GM12878 (cell line): ENCODE results near the gene EFNA1. TPM values are rescaled to one million over a fixed set of nuclear protein-coding genes. Genes with fewer than 3 reads are reported as not detected.
A peak's percentile ranks its signal among the peaks of the same experiment; 100 is the strongest.

ENCODE experiments used
- ATAC-seq: fragments of 200-7000 bp; cut with Tn5 transposase; 3 replicates; pipeline ENCODE4 v1.9.1; 2020; ENCODE audit warnings: mild to moderate bottlenecking, moderate library complexity
- BruUV-seq: library from RNA; stranded (reverse); fragments of 400-500 nt; replicated peaks from 2 replicates; lab custom pipeline; 2021; lab: Mats Ljungman, UMichigan
- CTCF ChIA-PET: fragments of 300-600 bp; sonication (Branson Sonifier 250); formaldehyde crosslinking; extraction: SDS; loops from one replicate; lab custom pipeline; 2021; ENCODE audit warnings: inconsistent platforms; lab: Yijun Ruan, JAX
- POLR2A ChIA-PET: fragments of 350-600 bp; formaldehyde crosslinking; extraction: SDS; loops from one replicate; lab custom pipeline; 2021; ENCODE audit warnings: inconsistent platforms; lab: Charles Lee
- RAD21 ChIA-PET: fragments of 300-600 bp; sonication (Branson Sonifier 250); formaldehyde crosslinking; loops from one replicate; lab custom pipeline; 2023; ENCODE audit warnings: antibody characterized with exemption; ENCODE audit not compliant: unreplicated experiment; lab: Charles Lee
- SMC1A ChIA-PET: fragments of 300-600 bp; sonication (Branson Sonifier 250); formaldehyde crosslinking; loops from one replicate; lab custom pipeline; 2023; ENCODE audit not compliant: unreplicated experiment, uncharacterized antibody; lab: Charles Lee
- DNase-seq: peaks from one replicate; pipeline ENCODE4 v3.0.0-alpha.2; 2011; ENCODE audit warnings: low read depth, low spot score
- FAIRE-seq: peaks from 3 replicates; lab custom pipeline; 2011; peaks lifted over from hg19 to GRCh38; lab: Jason Lieb, UNC
- H2AFZ ChIP-seq: 2 replicates; pipeline ENCODE4 v1.6.0; 2011; ENCODE audit warnings: low read depth, low read length, control low read depth; ENCODE audit not compliant: control insufficient read depth
- H3K27ac ChIP-seq: 2 replicates; pipeline ENCODE4 v1.5.1; 2011; ENCODE audit warnings: control low read depth; ENCODE audit not compliant: control insufficient read depth, insufficient read depth
- H3K27me3 ChIP-seq, 2 experiments: replicated peaks in 1 of 2; 2 replicates each; pipeline versions ENCODE4 v1.6.0 to v1.6.1; 2011; ENCODE audit warnings: low read length in 1 of 2; ENCODE audit not compliant: control insufficient read depth in 2 of 2, insufficient read depth in 2 of 2
- H3K36me3 ChIP-seq, 2 experiments: 2 replicates each; pipeline ENCODE4 v1.5.1; 2011; ENCODE audit warnings: low read length in 1 of 2; ENCODE audit not compliant: control insufficient read depth in 2 of 2, insufficient read depth in 2 of 2
- H3K4me1 ChIP-seq: 2 replicates; pipeline ENCODE4 v1.6.1; 2011; ENCODE audit warnings: mild to moderate bottlenecking, low read length, moderate library complexity, mixed read lengths; ENCODE audit not compliant: control insufficient read depth, insufficient read depth
- H3K4me2 ChIP-seq: 2 replicates; pipeline ENCODE4 v1.6.0; 2011; ENCODE audit warnings: control low read depth; ENCODE audit not compliant: control insufficient read depth, insufficient read depth
- H3K4me3 ChIP-seq: fragments of 200-600 bp; sonication (generic); 2 replicates; pipeline ENCODE4 v1.5.1; 2016
- H3K79me2 ChIP-seq: 2 replicates; pipeline ENCODE4 v1.6.0; 2011; ENCODE audit warnings: low read length; ENCODE audit not compliant: control insufficient read depth, insufficient read depth
- H3K9ac ChIP-seq: 2 replicates; pipeline ENCODE4 v1.8.0; 2011; ENCODE audit warnings: low read length, control low read depth, mixed read lengths; ENCODE audit not compliant: control insufficient read depth, insufficient read depth
- H3K9me3 ChIP-seq: replicated peaks from 3 replicates; pipeline ENCODE4 v1.5.1; 2011; ENCODE audit warnings: mild to moderate bottlenecking, low read length; ENCODE audit not compliant: control insufficient read depth, insufficient read depth
- H4K20me1 ChIP-seq: 2 replicates; pipeline ENCODE4 v1.6.0; 2011; ENCODE audit not compliant: control insufficient read depth, insufficient read depth
- GABPA ChIP-seq: IDR thresholded peaks from 2 replicates; pipeline ENCODE4 v1.6.1; 2014; ENCODE audit warnings: antibody characterized with exemption, low read depth, mild to moderate bottlenecking, inconsistent platforms
- NR2C2 ChIP-seq: IDR thresholded peaks from 2 replicates; pipeline ENCODE4 v1.6.1; 2011; ENCODE audit warnings: borderline replicate concordance, low read depth; ENCODE audit not compliant: control insufficient read depth, insufficient read length
- PBX3 ChIP-seq: IDR thresholded peaks from 2 replicates; pipeline ENCODE4 v1.6.1; 2011; ENCODE audit warnings: mild to moderate bottlenecking, low read depth, low read length, moderate library complexity; ENCODE audit not compliant: insufficient replicate concordance
- PKNOX1 ChIP-seq: fragments of 450-650 bp; IDR thresholded peaks from 2 replicates; pipeline ENCODE4 v1.6.1; 2016; ENCODE audit warnings: mild to moderate bottlenecking
- WGBS: methylation state at CpG from one replicate; pipeline ENCODE4 v1.1.6; 2016; ENCODE audit warnings: low lambda C conversion rate; ENCODE audit not compliant: insufficient replicate concordance, insufficient coverage; ENCODE audit errors: missing lambda C conversion rate; 5-methylcytosine and 5-hydroxymethylcytosine counted together
- in situ Hi-C: fragments of 300-500 bp; cut with MboI; formaldehyde crosslinking; loops from 9 replicates; pipeline ENCODE4 v1.14.3; 2018; ENCODE audit warnings: mixed read lengths
- intact Hi-C: fragments of 100-400 bp; cut with micrococcal nuclease; formaldehyde crosslinking; loops from one replicate; pipeline ENCODE4 v1.14.2; 2022; ENCODE audit not compliant: unreplicated experiment
- polyA plus RNA-seq, 11 experiments: library from polyadenylated mRNA; depleted of rRNA in 4 of 11; unstranded in 6 of 11; stranded (reverse) in 5 of 11; fragments of >200 nt; fragmentation: Nextera tagmentation in 4 of 11; fragmentation: Illumina TruSeq in 1 of 11; extraction: Ambion mirVana in 4 of 11; extraction: Trizol in 1 of 11; gene quantifications; 1 replicate in 1 of 11; 2 replicates in 10 of 11; pipeline versions ENCODE4 v1.2.1 to v1.2.3, GENCODE V29; 2011 to 2016; ENCODE audit warnings: inconsistent platforms in 2 of 11, missing spikeins in 2 of 11, low read depth in 1 of 11
- total RNA-seq, 4 experiments: library from RNA; depleted of rRNA in 3 of 4; stranded (reverse); fragments of >200 nt in 3 of 4; fragmentation: Illumina TruSeq in 1 of 4; extraction: Trizol in 1 of 4; gene quantifications; 2 replicates each; pipeline versions ENCODE4 v1.2.1 to v1.2.3, GENCODE V29; 2013 to 2021
- TF ChIP-seq, protein P1 (sequence below): IDR thresholded peaks from 2 replicates; pipeline ENCODE4 v1.6.1; 2012; ENCODE audit warnings: low read length, inconsistent platforms
- TF ChIP-seq, protein P2 (sequence below): fragments of 450-650 bp; IDR thresholded peaks from 2 replicates; pipeline ENCODE4 v1.6.1; 2016; ENCODE audit warnings: mild to moderate bottlenecking
- TF ChIP-seq, protein P3 (sequence below): fragments of 450-650 bp; IDR thresholded peaks from 2 replicates; pipeline ENCODE4 v1.6.1; 2017; ENCODE audit warnings: mild to moderate bottlenecking, low read depth, inconsistent platforms; ENCODE audit not compliant: poor library complexity, severe bottlenecking

Gene EFNA1
- total and polyA plus RNA-seq, 10 of the 15 experiments (the other 5 are each of a cell fraction or from before 2014, with no cell fraction given), result 0.13 to 7.5 (median 0.28) TPM; not detected in 5

GRCh38 chr1:155110826-155111225, 16.9 kb upstream of the EFNA1 start (continued):
- TF ChIP-seq, protein P1, sequence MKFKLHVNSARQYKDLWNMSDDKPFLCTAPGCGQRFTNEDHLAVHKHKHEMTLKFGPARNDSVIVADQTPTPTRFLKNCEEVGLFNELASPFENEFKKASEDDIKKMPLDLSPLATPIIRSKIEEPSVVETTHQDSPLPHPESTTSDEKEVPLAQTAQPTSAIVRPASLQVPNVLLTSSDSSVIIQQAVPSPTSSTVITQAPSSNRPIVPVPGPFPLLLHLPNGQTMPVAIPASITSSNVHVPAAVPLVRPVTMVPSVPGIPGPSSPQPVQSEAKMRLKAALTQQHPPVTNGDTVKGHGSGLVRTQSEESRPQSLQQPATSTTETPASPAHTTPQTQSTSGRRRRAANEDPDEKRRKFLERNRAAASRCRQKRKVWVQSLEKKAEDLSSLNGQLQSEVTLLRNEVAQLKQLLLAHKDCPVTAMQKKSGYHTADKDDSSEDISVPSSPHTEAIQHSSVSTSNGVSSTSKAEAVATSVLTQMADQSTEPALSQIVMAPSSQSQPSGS, result no peak
- TF ChIP-seq GABPA (no peak), NR2C2 (no peak)
- TF ChIP-seq, protein P2, sequence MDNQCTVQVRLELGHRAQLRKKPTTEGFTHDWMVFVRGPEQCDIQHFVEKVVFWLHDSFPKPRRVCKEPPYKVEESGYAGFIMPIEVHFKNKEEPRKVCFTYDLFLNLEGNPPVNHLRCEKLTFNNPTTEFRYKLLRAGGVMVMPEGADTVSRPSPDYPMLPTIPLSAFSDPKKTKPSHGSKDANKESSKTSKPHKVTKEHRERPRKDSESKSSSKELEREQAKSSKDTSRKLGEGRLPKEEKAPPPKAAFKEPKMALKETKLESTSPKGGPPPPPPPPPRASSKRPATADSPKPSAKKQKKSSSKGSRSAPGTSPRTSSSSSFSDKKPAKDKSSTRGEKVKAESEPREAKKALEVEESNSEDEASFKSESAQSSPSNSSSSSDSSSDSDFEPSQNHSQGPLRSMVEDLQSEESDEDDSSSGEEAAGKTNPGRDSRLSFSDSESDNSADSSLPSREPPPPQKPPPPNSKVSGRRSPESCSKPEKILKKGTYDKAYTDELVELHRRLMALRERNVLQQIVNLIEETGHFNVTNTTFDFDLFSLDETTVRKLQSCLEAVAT, result no peak
- TF ChIP-seq, protein P3, sequence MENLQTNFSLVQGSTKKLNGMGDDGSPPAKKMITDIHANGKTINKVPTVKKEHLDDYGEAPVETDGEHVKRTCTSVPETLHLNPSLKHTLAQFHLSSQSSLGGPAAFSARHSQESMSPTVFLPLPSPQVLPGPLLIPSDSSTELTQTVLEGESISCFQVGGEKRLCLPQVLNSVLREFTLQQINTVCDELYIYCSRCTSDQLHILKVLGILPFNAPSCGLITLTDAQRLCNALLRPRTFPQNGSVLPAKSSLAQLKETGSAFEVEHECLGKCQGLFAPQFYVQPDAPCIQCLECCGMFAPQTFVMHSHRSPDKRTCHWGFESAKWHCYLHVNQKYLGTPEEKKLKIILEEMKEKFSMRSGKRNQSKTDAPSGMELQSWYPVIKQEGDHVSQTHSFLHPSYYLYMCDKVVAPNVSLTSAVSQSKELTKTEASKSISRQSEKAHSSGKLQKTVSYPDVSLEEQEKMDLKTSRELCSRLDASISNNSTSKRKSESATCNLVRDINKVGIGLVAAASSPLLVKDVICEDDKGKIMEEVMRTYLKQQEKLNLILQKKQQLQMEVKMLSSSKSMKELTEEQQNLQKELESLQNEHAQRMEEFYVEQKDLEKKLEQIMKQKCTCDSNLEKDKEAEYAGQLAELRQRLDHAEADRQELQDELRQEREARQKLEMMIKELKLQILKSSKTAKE, result no peak

DNA sequence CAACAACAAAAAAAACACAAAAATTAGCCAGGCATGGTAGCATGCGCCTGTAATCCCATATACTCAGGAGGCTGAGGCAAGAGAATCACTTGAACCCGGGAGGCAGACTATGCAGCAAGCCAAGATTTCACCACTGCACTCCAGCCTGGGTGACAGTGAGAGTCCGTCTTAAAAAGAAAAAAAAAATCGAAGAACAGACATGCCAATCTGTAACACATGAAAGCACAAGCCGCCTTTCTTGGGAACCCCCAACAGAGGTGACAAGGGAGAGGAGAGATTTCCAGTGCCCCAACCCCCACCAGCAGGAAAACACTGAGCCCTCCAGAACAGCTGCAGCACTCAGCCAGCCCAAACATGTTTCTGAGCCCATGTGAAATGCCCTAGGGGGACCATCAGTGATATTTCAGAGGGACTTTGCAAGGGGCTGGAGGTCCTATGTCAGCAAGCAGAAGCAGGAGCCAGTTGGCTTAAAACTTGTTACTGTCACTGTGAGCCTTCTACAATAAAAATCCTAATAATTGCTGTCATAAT, 14.2 kb upstream of the EFNA1 start:
- 28% methylated on average over 5 of the region's 5 CpGs for WGBS

More for the DNA sequence above, 14.2 kb upstream of the EFNA1 start:
- ChIA-PET SMC1A (no interaction called here), CTCF (interaction anchor here (1.8 kb wide), 1 partner anchor 22 kb away, joined by 10 read pairs; no protein-coding TSS in a partner anchor), POLR2A (no interaction called here), RAD21 (no interaction called here)
- no peaks in the 10 kb centered on the region for H3K9me3 ChIP-seq
- H3K4me1 ChIP-seq, result peaks cover 5% of the 10 kb centered on the region; the same call in 1 of the 2 replicates
- H3K36me3 ChIP-seq, result no peaks in the 10 kb centered on the region
- no peaks in the 10 kb centered on the region for H3K79me2 ChIP-seq
- no peak overlapping the region for H3K4me3 ChIP-seq
- H3K9ac ChIP-seq, result no peak overlapping the region
- H3K4me2 ChIP-seq, result no peak overlapping the region
- peak; percentile 54 for ATAC-seq
- in situ Hi-C loops (no loop called here), intact Hi-C loops (no loop called here)
- H4K20me1 ChIP-seq, result no peaks in the 10 kb centered on the region
- H3K27ac ChIP-seq, result no peak overlapping the region
- no peak for FAIRE-seq
- no TSS peak for BruUV-seq
- H2AFZ ChIP-seq, result no peak overlapping the region; the same call in 1 of the 2 replicates
- TF ChIP-seq PBX3 (no peak), PKNOX1 (peak; percentile 73; the same call in 1 of the 2 replicates)
- H3K27me3 ChIP-seq, result peaks cover 0 to 2% of the 10 kb centered on the region in 2 experiments; a peak in 1 of 4 replicates
- DNase-seq, result no peak
